IMR-90 (cell line): ENCODE results near the gene HOXC5. TPM values are rescaled to one million over a fixed set of nuclear protein-coding genes. Genes with fewer than 3 reads are reported as not detected.

Experiments used
- ATAC-seq: fragments of 200-7000 bp; cut with Tn5 transposase; 2 replicates; pipeline ENCODE4 v1.9.1; 2020; ENCODE audit warnings: low read depth, mild to moderate bottlenecking, moderate library complexity
- BruUV-seq: library from RNA; stranded (reverse); fragments of 400-500 nt; replicated peaks from 2 replicates; lab custom pipeline; 2021; lab: Mats Ljungman, UMichigan
- CTCF ChIA-PET: fragments of 300-600 bp; formaldehyde crosslinking; extraction: SDS; loops from one replicate; lab custom pipeline; 2021; ENCODE audit warnings: antibody characterized with exemption; lab: Yijun Ruan, JAX
- POLR2A ChIA-PET: fragments of 300-600 bp; sonication (Branson Sonifier 250); formaldehyde crosslinking; loops from one replicate; lab custom pipeline; 2022; ENCODE audit warnings: antibody characterized with exemption; ENCODE audit not compliant: unreplicated experiment; lab: Charles Lee
- DNase-seq: peaks from one replicate; pipeline ENCODE4 v3.0.0; 2013
- H2AFZ ChIP-seq: replicated peaks from 2 replicates; pipeline ENCODE3; 2013; ENCODE audit warnings: low read length, mild to moderate bottlenecking; ENCODE audit not compliant: poor library complexity
- H2AK5ac ChIP-seq: 2 replicates; pipeline ENCODE4 v1.6.1; 2013; ENCODE audit warnings: low read depth, low read length, inconsistent platforms
- H2AK9ac ChIP-seq: replicated peaks from 2 replicates; pipeline ENCODE3; 2013; ENCODE audit warnings: mild to moderate bottlenecking, low read depth, low read length, moderate library complexity; ENCODE audit not compliant: poor library complexity
- H2BK120ac ChIP-seq: 2 replicates; pipeline ENCODE4 v1.6.1; 2013; ENCODE audit warnings: low read depth, low read length, inconsistent platforms
- H2BK15ac ChIP-seq: 3 replicates; pipeline ENCODE4 v1.6.1; 2013; ENCODE audit warnings: low read depth, low read length, inconsistent platforms
- H2BK20ac ChIP-seq: 2 replicates; pipeline ENCODE4 v1.6.1; 2013; ENCODE audit warnings: low read depth, mild to moderate bottlenecking, inconsistent platforms, low read length, moderate library complexity
- H2BK5ac ChIP-seq: 2 replicates; pipeline ENCODE4 v1.6.1; 2013; ENCODE audit warnings: mild to moderate bottlenecking, low read depth, low read length, inconsistent platforms; ENCODE audit not compliant: poor library complexity, severe bottlenecking
- H3K14ac ChIP-seq: replicated peaks from 2 replicates; pipeline ENCODE4 v1.6.1; 2013; ENCODE audit warnings: low read depth, low read length, inconsistent platforms
- H3K18ac ChIP-seq: 2 replicates; pipeline ENCODE4 v1.6.1; 2013; ENCODE audit warnings: low read depth, low read length, control low read depth
- H3K23ac ChIP-seq: 2 replicates; pipeline ENCODE4 v1.6.1; 2013; ENCODE audit warnings: low read depth, low read length, inconsistent platforms
- H3K27ac ChIP-seq: 2 replicates; pipeline ENCODE4 v1.5.1; 2013; ENCODE audit warnings: mild to moderate bottlenecking, control low read depth, low read length; ENCODE audit not compliant: insufficient read depth
- H3K27me3 ChIP-seq: 2 replicates; pipeline ENCODE4 v1.6.1; 2013; ENCODE audit warnings: low read length; ENCODE audit not compliant: control insufficient read depth, insufficient read depth
- H3K36me3 ChIP-seq: 2 replicates; pipeline ENCODE4 v1.6.1; 2013; ENCODE audit warnings: low read length, mixed read lengths; ENCODE audit not compliant: control insufficient read depth, insufficient read depth
- H3K4ac ChIP-seq: 2 replicates; pipeline ENCODE4 v1.6.1; 2013; ENCODE audit warnings: low read depth, low read length, inconsistent platforms
- H3K4me1 ChIP-seq: 2 replicates; pipeline ENCODE4 v1.6.1; 2013; ENCODE audit warnings: low read length, mixed read lengths; ENCODE audit not compliant: control insufficient read depth, insufficient read depth
- H3K4me2 ChIP-seq: 2 replicates; pipeline ENCODE4 v1.6.1; 2013; ENCODE audit warnings: low read depth, mild to moderate bottlenecking, control low read depth, low read length, moderate library complexity
- H3K4me3 ChIP-seq: 2 replicates; pipeline ENCODE4 v1.5.1; 2013; ENCODE audit warnings: low read depth, mild to moderate bottlenecking, control low read depth, low read length, moderate library complexity; ENCODE audit not compliant: insufficient read depth
- H3K56ac ChIP-seq: 2 replicates; pipeline ENCODE4 v1.6.1; 2013; ENCODE audit warnings: low read length, inconsistent platforms; ENCODE audit not compliant: insufficient read depth; ENCODE audit errors: extremely low read depth
- H3K79me1 ChIP-seq, 2 experiments: 2 replicates each; pipeline ENCODE4 v1.6.1; 2013; ENCODE audit warnings: low read length in 2 of 2, inconsistent platforms in 1 of 2, low read depth in 1 of 2
- H3K9ac ChIP-seq: 2 replicates; pipeline ENCODE4 v1.6.1; 2013; ENCODE audit warnings: low read depth, low read length, control low read depth
- H3K9me1 ChIP-seq: 2 replicates; pipeline ENCODE4 v1.6.1; 2013; ENCODE audit warnings: low read length, inconsistent platforms; ENCODE audit not compliant: insufficient read depth
- H3K9me3 ChIP-seq: 2 replicates; pipeline ENCODE4 v1.6.1; 2013; ENCODE audit warnings: low read length; ENCODE audit not compliant: control insufficient read depth, insufficient read depth
- H4K20me1 ChIP-seq: 2 replicates; pipeline ENCODE4 v1.6.1; 2013; ENCODE audit warnings: low read length, inconsistent platforms; ENCODE audit not compliant: insufficient read depth
- H4K5ac ChIP-seq: 2 replicates; pipeline ENCODE4 v1.6.1; 2013; ENCODE audit warnings: mild to moderate bottlenecking, low read depth, low read length, control low read depth
- H4K8ac ChIP-seq, 2 experiments: 2 replicates each; pipeline ENCODE4 v1.6.1; 2013; ENCODE audit warnings: low read depth in 2 of 2, low read length in 2 of 2, control low read depth in 1 of 2, inconsistent platforms in 1 of 2
- H4K91ac ChIP-seq: 2 replicates; pipeline ENCODE4 v1.6.1; 2013; ENCODE audit warnings: low read depth, low read length, inconsistent platforms; ENCODE audit not compliant: insufficient read depth
- FOS ChIP-seq: fragments of 150-350 bp; IDR thresholded peaks from 2 replicates; pipeline ENCODE4 v1.6.1; 2016; ENCODE audit warnings: low read depth, low read length
- RAD21 ChIP-seq: IDR thresholded peaks from 2 replicates; pipeline ENCODE4 v1.6.1; 2012; ENCODE audit warnings: low read length, improper control_type of control experiment
- WGBS, 2 experiments: methylation state at CpG; one replicate each; pipeline versions ENCODE4 v1.1.5 to v1.1.7; 2013; ENCODE audit warnings: missing lambda C conversion rate in 2 of 2; ENCODE audit not compliant: insufficient read length in 1 of 2; ENCODE audit errors: extremely low coverage in 2 of 2; 5-methylcytosine and 5-hydroxymethylcytosine counted together
- dilution Hi-C: fragments of 300-500 bp; cut with HindIII; formaldehyde crosslinking; loops from one replicate; pipeline ENCODE4 v1.14.3; 2018; ENCODE audit warnings: low sequenced_read_pairs; ENCODE audit not compliant: unreplicated experiment
- in situ Hi-C: fragments of 300-500 bp; cut with MboI; formaldehyde crosslinking; loops from 3 replicates; pipeline ENCODE4 v1.14.3; 2019; ENCODE audit warnings: low sequenced_read_pairs, inconsistent platforms, mixed read lengths
- intact Hi-C: fragments of 100-400 bp; cut with micrococcal nuclease; formaldehyde crosslinking; loops from 2 replicates; pipeline ENCODE4 v1.10.0; 2022
- polyA plus RNA-seq, 3 experiments: library from polyadenylated mRNA; depleted of rRNA; stranded (reverse); fragments of >200 nt; gene quantifications; 2 replicates each; pipeline ENCODE4 v1.2.3, GENCODE V29; 2012; ENCODE audit warnings: low replicate concordance in 1 of 3
- total RNA-seq: library from RNA; depleted of rRNA; stranded (reverse); fragments of >200 nt; gene quantifications from 2 replicates; pipeline ENCODE4 v1.2.3, GENCODE V29; 2012

HOXC5 gene
- total and polyA plus RNA-seq, 2 of the 4 experiments (the other 2 are of a cell fraction), result not detected

DNA sequence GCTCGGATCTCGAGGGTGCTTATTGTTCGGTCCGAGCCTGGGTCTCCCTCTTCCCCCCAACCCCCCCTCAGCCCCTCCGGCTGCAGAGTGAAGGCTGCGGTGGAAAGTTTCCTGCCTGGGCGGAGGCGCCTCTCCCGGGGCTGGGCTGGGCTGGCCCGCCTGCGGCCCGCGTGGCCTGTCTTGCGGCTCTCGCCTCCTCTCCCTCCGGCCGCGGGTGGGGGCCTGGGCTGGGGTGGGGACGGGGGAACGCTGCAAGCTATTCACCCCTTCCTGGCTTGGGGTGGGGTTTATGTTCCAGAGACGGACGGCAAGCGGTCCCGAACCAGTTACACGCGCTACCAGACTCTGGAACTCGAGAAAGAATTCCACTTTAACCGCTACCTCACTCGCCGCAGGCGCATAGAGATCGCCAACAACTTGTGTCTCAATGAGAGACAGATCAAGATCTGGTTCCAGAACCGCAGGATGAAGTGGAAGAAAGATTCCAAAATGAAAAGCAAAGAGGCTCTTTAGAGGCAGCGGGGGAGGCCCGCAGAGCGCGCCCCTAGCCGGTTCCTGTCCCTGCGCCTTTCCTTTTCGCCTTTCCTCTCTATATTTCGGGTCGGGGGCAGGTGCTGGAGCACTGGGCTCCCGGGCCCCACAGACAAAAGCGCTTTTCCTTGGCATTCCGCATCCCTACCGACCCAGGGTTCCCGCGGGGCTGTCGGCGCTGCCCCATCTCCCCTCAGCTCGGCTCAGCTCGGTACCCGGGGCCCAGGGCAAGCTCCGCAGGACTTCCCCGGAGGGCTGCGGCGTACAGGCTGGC lies 1.3 kb downstream of the HOXC5 start:
- no peak overlapping the region for H2BK120ac ChIP-seq
- TF ChIP-seq FOS (no peak), RAD21 (no peak)
- no peaks in the 10 kb centered on the region for H3K79me1 ChIP-seq
- no peak overlapping the region for H3K4me2 ChIP-seq
- peaks cover 11% of the 10 kb centered on the region for H3K9me3 ChIP-seq
- DNase-seq, result no peak
- CTCF ChIA-PET, result no interaction called here
- no peaks in the 10 kb centered on the region for H3K36me3 ChIP-seq
- H3K18ac ChIP-seq, result no peak overlapping the region
- H2BK20ac ChIP-seq, result no peak overlapping the region
- H2BK5ac ChIP-seq, result no peak overlapping the region
- dilution Hi-C loops (no loop called here), intact Hi-C loops (no loop called here), in situ Hi-C loops (no loop called here)
- H3K27ac ChIP-seq, result no peak overlapping the region
- no peak overlapping the region for H2BK15ac ChIP-seq
- no peaks in the 10 kb centered on the region for H3K9me1 ChIP-seq
- H4K5ac ChIP-seq, result no peak overlapping the region
- H3K23ac ChIP-seq, result no peak overlapping the region
- no TSS peak for BruUV-seq
- no peak for ATAC-seq
- no peak overlapping the region for H3K56ac ChIP-seq
- H3K4me1 ChIP-seq, result no peaks in the 10 kb centered on the region
- H4K8ac ChIP-seq, result no peak overlapping the region
- no peaks in the 10 kb centered on the region for H4K20me1 ChIP-seq
- H2AFZ ChIP-seq, result no peak overlapping the region
- POLR2A ChIA-PET, result no interaction called here
- H3K9ac ChIP-seq, result no peak overlapping the region
- WGBS, 2 experiments, result 53% methylated on average over 22 of the region's 57 CpGs; no CpG with 5 or more reads in 1 of the 2 experiments
- H4K91ac ChIP-seq, result no peak overlapping the region
- no peak overlapping the region for H3K4me3 ChIP-seq
- peaks cover 78% of the 10 kb centered on the region for H3K27me3 ChIP-seq
- no peak overlapping the region for H2AK9ac ChIP-seq
- H3K14ac ChIP-seq, result no peak overlapping the region
- no peak overlapping the region for H2AK5ac ChIP-seq
- no peak overlapping the region for H3K4ac ChIP-seq
